GM18870 (cell line): ENCODE measurements around the gene EZR.
"Not testable (repeated sequence)": the region's sequence is repeated elsewhere in the genome, so short reads cannot be mapped to it uniquely, and the experiment has no call there.

ENCODE experiments used
- ATAC-seq: cut with Tn5 transposase; IDR thresholded peaks from one replicate; pipeline ENCODE4 v1.9.1; 2021; ENCODE audit warnings: moderate library complexity; ENCODE audit not compliant: unreplicated experiment

EZR gene

DNA sequence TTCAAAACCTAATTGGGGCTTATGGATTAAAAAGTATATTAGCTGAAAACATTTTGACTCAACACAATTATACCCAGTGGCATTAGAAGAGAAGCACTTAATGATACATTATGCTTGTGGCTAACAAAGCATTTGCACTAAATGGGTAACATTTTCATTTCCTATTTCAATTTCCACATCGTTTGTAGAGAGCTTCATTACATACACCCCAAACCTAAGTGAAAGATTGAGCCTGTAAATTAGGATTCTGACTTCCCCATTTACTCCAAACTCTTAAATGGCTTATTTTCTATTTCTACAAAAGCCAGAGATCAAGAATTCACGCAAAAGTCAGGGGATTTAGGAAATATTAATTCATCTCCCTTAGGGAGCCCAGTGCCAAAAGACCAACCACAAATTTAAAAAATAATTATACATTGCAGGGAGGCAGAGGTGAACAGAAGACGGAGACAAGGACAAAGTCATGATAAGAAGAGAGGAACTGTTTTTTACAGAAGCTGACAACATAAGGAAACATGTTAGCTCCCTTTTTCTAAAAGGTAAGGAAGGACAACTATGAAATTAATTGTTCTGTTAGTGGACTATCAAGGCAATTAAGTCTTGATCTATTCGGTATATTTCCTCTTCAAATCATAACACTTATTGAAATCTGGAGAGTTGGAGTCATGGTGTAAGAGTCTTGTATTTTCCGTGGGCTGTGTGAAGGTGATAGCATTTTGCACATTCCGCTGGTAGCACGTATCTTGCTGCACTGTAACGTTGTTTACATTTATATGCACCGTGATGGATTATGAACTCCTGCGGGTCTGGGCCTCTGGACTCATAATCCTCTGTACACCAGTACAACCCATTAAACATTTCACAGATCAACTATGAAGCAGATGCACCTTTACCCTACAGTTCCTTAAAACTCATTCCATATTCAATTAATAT, 24.8 kb upstream of the EZR start:
- ATAC-seq: no peak

GRCh38 chr6:158841358-158841757, 22.2 kb upstream of the EZR start:
- ATAC-seq: no peak

DNA sequence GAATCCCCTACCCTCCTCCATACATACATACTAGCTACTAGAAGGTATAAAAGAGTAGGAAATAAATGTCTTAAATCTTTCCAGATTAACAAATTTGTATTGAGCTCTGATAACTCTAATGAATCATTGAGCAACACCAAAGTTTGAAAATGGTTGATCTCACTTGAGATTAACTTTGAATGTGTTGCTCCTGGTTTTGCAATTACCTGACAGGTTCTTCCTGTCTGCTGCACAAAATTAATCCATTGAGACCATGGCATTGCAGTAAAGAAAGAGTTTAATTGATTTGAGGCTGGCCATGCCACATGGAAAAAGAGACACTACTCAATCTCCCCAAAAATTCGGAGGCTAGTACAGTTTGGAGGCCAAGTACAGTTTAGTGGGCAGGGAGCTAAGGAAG, 21.3 kb upstream of the EZR start:
- ATAC-seq: no peak

- ATAC-seq: no peak
Observed at GRCh38 chr6:158839796-158840195, 20.6 kb upstream of the EZR start.

DNA sequence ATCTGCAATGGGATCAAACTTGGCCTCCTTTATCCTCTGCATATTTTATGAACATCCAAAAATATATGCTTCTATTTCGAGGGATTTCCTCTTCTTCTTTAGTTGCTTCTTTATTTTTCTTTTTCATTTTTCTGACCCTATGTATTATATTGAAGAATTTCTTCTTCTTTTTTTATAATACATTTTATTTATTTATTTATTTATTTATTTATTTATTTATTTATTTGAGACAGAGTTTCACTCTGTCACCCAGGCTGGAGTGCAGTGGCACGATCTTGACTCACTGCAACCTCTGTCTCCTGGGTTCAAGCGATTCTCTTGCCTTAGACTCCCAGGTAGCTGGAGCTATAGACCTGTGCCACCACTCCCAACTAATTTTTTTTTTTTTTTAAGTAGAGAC, 19.6 kb upstream of the EZR start:
- not testable (repeated sequence) for ATAC-seq

- ATAC-seq: no peak
Observed at GRCh38 chr6:158837684-158838625, 18.8 kb upstream of the EZR start.

DNA sequence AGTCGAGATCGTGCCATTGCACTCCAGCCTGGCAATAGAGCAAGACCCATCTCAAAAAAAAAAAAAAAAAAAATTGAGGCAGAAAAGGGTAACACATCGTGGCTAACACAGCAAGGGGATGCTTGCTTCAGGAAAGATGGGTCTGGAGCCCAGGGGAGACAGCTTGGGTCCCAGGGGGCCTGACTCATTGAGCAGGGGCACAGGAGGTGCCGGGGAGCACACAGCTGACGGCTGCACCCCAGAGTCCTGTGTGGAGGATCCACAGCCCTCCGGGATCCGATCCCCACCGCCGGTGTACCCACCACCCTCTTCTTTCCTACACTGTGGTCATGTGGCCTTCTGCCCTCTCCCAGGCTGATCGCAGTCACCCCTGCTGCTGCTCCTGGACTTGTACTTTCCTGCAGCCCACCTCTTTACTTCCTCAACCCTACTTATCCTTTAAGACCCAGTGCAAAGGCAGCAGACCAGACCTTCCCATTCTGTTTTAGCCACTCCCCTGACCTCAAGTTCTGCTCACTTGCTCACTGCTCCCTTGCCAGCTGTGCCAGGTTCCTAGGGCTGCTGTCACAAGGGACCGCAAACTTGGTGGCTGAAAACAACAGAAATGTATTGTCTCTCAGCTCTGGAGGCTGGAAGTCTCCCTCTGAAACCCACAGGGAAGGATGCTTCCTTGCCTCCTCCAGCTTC, 17.6 kb upstream of the EZR start:
- ATAC-seq: no peak

GRCh38 chr6:158835616-158836221, 16.6 kb upstream of the EZR start:
- ATAC-seq: no peak

- ATAC-seq: no peak
Observed at GRCh38 chr6:158834675-158835385, 15.7 kb upstream of the EZR start.

DNA sequence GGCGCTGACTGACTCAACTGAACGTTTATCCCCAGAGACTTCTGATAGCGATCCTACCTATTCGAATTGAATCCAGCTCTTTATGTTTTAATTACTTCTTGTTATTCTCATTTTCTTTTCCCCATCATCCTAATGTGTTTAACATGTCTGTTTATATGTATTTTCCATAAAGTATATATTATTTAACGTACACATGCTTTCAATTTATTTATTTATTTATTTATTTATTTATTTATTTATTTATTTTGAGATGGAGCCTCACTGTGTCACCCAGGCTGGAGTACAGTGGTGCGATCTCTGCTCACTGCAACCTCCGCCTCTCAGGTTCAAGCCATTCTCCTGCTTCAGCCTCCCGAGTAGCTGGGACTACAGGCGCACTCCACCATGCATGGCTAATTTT, 13.6 kb upstream of the EZR start:
- ATAC-seq: not testable (repeated sequence)

DNA sequence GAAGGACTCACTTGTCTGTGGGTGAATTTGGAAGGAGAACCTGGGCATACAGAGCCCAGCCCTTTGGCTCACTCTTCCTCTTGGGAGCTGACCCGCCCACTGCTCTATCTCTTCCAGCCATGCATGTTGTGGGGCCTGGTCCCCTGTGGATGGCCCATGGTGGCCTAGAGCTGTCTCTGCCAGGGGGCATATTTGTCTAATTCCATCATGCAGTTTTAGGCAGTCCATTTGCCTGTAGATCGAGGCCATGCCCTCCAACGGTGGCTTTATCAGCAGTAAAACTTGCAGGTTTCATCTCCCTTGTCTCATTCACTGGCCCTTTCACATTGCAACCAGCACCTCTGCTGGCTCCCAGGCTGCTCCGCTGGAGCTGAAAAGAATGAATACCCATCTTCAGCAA, 12.9 kb upstream of the EZR start:
- no peak for ATAC-seq

DNA sequence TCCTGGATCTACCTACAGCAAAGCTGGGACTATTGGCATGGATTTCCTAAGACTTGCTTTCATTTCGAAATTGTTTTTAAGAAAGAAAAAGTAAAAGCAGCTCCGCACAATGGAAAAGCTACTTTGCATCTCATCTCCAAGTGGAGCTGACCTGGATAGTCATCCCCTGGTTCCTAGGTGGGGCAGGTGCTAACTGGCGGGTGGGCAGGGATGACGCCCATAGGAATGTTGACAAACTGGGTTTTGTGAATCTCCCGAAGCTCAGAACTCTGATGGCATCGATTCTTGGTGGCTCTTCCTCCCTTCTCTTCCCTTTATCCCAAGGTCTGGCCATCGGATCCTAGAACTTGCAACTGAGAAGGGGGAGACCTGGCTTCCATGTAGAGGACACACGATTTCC, 12.4 kb upstream of the EZR start:
- ATAC-seq: no peak

GRCh38 chr6:158830736-158831135, 11.6 kb upstream of the EZR start:
- ATAC-seq: no peak

DNA sequence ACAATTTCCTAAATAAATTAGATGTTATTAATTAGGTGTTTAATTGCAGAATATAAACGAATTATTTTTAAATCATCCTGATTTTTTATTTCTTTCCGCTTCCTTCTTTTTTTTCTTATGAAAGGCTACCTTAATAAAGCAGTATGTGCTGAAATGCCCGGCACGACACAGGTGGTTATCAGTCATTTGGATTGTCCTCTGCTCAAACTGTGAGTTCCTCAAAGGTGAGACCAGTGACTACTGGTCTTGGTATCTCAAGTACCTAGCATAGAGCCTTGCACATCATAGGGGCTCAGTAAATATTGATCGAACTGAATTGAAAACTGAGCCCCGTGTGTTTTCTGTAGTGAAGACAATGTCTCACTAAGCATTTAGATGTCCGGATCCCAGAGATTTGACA, 9.6 kb upstream of the EZR start:
- ATAC-seq: no peak

GRCh38 chr6:158826819-158827501, 7.8 kb upstream of the EZR start:
- ATAC-seq: peak; percentile 61

DNA sequence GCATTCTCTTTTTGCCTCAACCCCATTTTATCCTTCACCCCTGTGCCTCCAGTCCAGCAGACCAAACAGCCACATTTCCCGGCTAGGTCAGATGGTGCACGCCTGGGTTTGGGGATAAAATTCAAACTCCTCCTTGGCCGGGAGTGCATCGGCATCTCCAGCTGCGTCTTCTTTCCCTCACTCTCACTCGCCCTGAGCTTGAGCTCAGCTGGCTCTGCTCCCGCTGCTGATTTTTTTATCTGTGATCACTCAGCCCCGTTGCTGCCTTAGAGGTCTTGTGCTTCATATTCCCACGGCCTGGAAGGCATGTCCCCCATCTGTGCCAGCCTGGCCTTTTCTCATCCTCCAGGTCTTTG, 6.8 kb upstream of the EZR start:
- ATAC-seq: no peak

DNA sequence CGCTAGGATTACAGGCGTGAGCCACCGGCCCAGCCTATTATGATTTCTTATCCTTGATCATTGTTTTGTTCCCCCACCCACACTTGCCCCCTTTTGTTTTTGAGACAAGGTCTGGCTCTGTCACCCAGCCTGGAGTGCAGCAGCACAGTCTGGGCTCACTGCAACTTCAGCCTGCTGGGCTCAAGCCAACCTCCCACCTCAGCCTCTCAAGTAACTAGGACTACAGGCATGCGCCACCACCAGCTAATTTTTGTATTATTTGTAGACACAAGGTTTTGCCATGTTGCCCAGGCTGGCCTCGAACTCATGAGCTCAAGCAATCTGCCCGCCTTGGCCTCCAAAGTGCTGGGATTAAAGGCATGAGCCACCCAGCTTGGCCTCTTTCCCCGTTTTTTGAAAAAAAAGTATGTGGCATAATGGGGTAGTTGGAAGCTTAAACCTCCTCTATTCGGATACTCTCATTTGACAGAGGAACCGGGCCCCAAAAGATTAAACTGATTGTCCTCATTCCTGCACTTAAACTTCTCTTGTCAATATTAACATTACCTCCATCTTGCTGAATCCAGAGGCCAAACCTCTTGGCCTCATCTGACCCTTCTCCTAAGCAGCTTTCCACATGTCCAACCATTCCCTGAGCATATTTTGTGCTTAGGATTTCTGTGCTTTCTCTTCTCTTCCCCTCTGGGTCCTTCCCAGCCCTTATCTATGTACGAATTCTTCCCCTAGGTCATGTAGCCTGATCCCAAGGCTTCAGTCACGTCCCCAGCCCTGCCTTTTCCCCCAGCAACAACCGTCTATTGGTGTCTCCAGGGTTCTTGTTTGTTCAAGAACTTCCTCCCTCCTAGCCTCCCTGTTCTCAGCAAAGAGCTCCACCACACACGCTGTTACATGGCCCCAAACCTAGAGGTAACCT, 6.1 kb upstream of the EZR start:
- no peak for ATAC-seq

DNA sequence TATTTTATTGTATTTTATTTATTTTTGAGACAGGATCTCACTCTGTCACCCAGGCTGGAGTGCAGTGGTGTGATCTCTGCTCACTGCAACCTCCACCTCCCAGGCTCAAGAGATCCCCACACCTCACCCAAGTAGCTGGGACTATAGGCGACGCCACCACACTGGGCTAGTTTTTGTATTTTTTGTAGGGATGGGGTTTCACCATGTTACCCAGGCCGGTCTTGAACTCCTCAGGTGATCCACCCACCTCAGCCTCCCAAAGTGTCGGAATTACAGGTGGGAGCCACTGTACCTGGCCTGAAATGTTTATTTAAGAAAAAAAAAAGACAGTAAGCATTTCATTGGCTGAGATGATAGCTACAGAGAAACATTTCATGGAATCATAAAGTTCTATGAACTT, 4.4 kb upstream of the EZR start:
- ATAC-seq: not testable (repeated sequence)
